ENCODE measurements around the gene CERS5. TPM values are rescaled to one million over a fixed set of nuclear protein-coding genes. Genes with fewer than 3 reads are reported as not detected.

CERS5 gene
- total RNA-seq, 6 donors from 2014 or later: 21.0 to 40.4 (median 35.8) TPM

DNA sequence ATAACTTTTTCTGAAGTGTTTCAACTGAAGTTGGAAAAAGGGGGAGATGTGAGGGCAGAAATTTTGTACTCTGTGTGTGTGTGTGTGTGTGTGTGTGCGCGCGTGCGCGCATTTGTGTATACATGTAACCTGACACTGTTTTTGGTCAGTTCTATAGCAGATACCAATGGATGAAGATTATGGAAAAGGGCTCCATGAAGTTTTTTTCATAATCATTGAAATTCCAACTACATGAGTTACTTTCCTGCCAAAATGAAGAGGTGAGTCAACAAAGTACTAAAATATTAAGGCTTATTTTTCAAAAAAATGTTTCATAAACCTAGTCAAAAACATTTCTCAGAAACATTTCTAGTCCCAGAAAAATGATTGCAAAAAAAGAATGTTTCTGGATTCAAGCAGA lies 25.7 kb upstream of the CERS5 start:
- peaks cover 0 to 63% (median 15%) of the 10 kb centered on the region in 4 donors for H3K36me3 ChIP-seq
- TF ChIP-seq POLR2A (IDR thresholded peaks at IDR 0.05) (no peak), EP300 (IDR thresholded peaks at IDR 0.05) (no peak), POLR2AphosphoS5 (IDR thresholded peaks at IDR 0.05) (no peak)
- TF ChIP-seq, protein P1, sequence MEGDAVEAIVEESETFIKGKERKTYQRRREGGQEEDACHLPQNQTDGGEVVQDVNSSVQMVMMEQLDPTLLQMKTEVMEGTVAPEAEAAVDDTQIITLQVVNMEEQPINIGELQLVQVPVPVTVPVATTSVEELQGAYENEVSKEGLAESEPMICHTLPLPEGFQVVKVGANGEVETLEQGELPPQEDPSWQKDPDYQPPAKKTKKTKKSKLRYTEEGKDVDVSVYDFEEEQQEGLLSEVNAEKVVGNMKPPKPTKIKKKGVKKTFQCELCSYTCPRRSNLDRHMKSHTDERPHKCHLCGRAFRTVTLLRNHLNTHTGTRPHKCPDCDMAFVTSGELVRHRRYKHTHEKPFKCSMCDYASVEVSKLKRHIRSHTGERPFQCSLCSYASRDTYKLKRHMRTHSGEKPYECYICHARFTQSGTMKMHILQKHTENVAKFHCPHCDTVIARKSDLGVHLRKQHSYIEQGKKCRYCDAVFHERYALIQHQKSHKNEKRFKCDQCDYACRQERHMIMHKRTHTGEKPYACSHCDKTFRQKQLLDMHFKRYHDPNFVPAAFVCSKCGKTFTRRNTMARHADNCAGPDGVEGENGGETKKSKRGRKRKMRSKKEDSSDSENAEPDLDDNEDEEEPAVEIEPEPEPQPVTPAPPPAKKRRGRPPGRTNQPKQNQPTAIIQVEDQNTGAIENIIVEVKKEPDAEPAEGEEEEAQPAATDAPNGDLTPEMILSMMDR (IDR thresholded peaks at IDR 0.05): no peak

DNA sequence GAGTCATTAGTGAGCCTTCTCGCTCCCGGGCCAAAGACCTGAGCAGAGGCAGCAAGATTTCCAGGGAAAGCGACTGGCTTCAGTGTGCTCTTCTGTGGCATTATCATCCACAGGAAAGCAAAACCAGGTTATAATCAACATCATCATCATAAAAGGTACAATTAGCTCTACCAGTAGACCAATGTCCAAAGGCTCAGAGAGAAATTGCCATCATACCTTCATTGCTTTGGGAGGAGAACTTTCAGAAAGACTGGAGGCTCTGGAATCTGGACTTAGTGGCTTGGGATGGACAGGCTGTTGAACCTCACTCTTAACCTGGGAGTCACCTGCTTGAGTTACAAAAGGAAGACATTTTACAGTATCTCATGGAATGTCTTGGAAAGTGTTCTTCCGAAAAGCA lies 25.1 kb upstream of the CERS5 start:
- 99% methylated on average over 4 of the region's 4 CpGs for WGBS, 2 donors
- peaks cover 6 to 15% (median 12%) of the 10 kb centered on the region in 4 donors for H3K4me1 ChIP-seq
- no peaks in the 10 kb centered on the region for H3K9me3 ChIP-seq
- H3K36me3 ChIP-seq: peaks cover 0 to 61% (median 15%) of the 10 kb centered on the region in 4 donors
- H3K4me3 ChIP-seq: no peak overlapping the region
- H3K27me3 ChIP-seq: no peaks in the 10 kb centered on the region
- DNase-seq: no peak
- H3K27ac ChIP-seq: no peak overlapping the region
- no peak for ATAC-seq (ENCODE audit: low FRiP score in 2 of 2)
- TF ChIP-seq EP300 (IDR thresholded peaks at IDR 0.05) (no peak), POLR2A (IDR thresholded peaks at IDR 0.05) (no peak), POLR2AphosphoS5 (IDR thresholded peaks at IDR 0.05) (no peak)
- TF ChIP-seq, protein P1 (IDR thresholded peaks at IDR 0.05): no peak

More for the DNA sequence above, 25.7 kb upstream of the CERS5 start:
- Histone ChIP-seq H3K9me3 (no peaks in the 10 kb centered on the region), H3K4me3 (no peak overlapping the region), H3K27ac (no peak overlapping the region), H3K27me3 (no peaks in the 10 kb centered on the region), H3K4me1 (peaks cover 6 to 15% (median 7%) of the 10 kb centered on the region in 4 donors)
- ATAC-seq (ENCODE audit: low FRiP score in 2 of 2): no peak
- no peak for DNase-seq
- WGBS, 2 donors: 75 to 78% methylated on average over 5 of the region's 5 CpGs

DNA sequence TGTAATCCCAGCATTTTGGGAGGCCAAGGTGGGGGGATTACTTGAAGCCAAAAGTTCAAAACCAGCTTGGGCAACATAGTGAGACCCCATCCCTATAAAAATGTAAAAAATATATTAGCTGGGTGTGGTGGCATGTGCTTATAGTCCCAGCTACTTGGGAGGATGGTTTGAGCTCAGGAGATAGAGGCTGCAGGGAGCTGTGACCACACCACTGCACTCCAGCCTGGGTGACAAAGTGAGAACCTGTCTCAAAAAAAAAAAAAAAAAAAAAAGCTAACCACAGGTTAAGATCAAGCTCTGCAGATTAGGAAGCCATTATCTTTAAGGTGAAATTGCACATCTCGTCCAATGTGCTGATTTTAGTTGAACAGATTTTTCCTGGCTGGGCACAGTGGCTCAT lies 23.7 kb upstream of the CERS5 start:
- peaks cover 0 to 52% (median 15%) of the 10 kb centered on the region in 4 donors for H3K36me3 ChIP-seq
- H3K9me3 ChIP-seq: no peaks in the 10 kb centered on the region
- 90 to 94% methylated on average over 1 of the region's 1 CpG for WGBS, 2 donors
- ATAC-seq (ENCODE audit: low FRiP score in 2 of 2) (no peak), DNase-seq (no peak)
- H3K27me3 ChIP-seq: no peaks in the 10 kb centered on the region
- H3K4me3 ChIP-seq: no peak overlapping the region
- H3K27ac ChIP-seq: no peak overlapping the region
- TF ChIP-seq POLR2A (IDR thresholded peaks at IDR 0.05) (no peak), EP300 (IDR thresholded peaks at IDR 0.05) (no peak)
- TF ChIP-seq, protein P1 (IDR thresholded peaks at IDR 0.05): no peak
- peaks cover 12 to 23% (median 16%) of the 10 kb centered on the region in 4 donors for H3K4me1 ChIP-seq

DNA sequence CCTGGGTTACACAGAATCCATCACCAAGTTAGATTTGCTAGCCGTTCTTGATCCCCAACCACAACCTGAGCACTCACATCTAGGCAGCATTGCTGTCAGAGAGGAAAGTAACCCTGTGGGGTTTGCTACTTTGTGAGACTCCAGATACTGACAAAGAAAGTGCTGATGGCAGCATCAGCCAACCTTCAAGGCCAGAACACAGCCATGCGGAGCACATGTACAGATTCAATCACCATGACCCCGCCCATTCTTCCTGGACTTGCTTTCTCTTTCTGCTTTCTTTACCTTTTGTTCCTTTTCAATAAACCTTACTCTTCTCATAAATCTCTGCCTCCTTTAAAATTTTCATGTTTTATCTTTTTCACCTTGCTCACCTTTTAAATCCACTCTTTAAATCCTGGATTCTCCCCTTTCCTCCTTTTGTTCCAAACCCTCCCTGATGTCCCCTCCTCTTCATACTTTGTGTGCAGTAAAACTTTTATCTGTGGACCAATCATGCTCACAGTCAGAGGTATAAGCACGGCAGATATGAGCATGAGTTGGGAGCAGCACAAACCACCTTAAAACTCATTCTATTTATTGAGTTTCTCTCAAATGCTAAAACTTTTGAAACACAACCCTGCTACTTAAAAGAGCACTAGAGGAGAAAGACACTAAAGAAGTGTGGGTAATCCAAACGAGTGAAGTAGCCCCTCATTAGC lies 21.9 kb upstream of the CERS5 start:
- ATAC-seq (ENCODE audit: low FRiP score in 2 of 2) (no peak), DNase-seq (no peak)
- Histone ChIP-seq H3K4me1 (peaks cover 15 to 25% (median 22%) of the 10 kb centered on the region in 4 donors), H3K27me3 (no peaks in the 10 kb centered on the region), H3K36me3 (peaks cover 0 to 36% (median 10%) of the 10 kb centered on the region in 4 donors), H3K4me3 (no peak overlapping the region), H3K9me3 (no peaks in the 10 kb centered on the region), H3K27ac (peak overlapping the region in 3 of 4 donors; percentile 12 to 60 (median 52))
- TF ChIP-seq, protein P1 (IDR thresholded peaks at IDR 0.05): no peak
- TF ChIP-seq POLR2AphosphoS5 (IDR thresholded peaks at IDR 0.05): no peak
- WGBS, 2 donors: 79 to 88% methylated on average over 5 of the region's 5 CpGs
